Stimulated activated memory B cell treated with anti-CD40 and anti-IgM and Interleukin-4, amounts not matched to agents 10 μg/mL and 1 μg/mL and 100 μg/mL, for 72 hours (primary cell): ENCODE data around the gene LRP2.
"Not testable (repeated sequence)": the region's sequence is repeated elsewhere in the genome, so short reads cannot be mapped to it uniquely, and the experiment has no call there.

Experiments used
- ATAC-seq: fragments of 150-1000 bp; cut with Tn5 transposase; 2 replicates; pipeline ENCODE4 v1.10.0; 2021
- H3K27ac Mint-ChIP-seq: one replicate; pipeline ENCODE4 v1.8.0; 2022; ENCODE audit warnings: mild to moderate bottlenecking, mixed read lengths
- H3K27me3 Mint-ChIP-seq: one replicate; pipeline ENCODE4 v1.8.0; 2022; ENCODE audit warnings: mixed read lengths
- H3K36me3 Mint-ChIP-seq: one replicate; pipeline ENCODE4 v1.8.0; 2022; ENCODE audit warnings: mixed read lengths
- H3K4me1 Mint-ChIP-seq: one replicate; pipeline ENCODE4 v1.8.0; 2022; ENCODE audit warnings: mixed read lengths
- H3K4me3 Mint-ChIP-seq: one replicate; pipeline ENCODE4 v1.8.0; 2022; ENCODE audit warnings: mild to moderate bottlenecking, moderate library complexity, mixed read lengths
- H3K9me3 Mint-ChIP-seq: one replicate; pipeline ENCODE4 v1.8.0; 2022; ENCODE audit warnings: mixed read lengths

Gene LRP2

DNA sequence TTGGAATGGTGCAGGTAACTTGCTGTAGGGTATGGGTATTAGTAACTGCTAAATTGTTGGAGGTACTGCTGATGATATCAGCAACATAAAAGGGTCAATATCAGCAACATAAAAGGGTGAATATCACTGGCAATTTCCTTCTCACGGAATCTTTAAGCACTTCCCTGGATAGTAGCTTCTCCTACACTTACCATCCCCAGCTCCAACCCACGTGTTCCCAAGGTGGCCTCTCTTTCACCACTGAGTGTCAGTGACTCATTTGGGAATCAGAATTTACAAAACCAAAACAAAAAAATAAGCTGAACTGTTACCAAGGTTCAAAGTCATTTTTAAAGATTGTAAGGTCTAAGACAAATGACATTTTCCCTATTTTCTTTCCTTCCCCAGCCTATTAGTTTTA, 70.8 kb downstream of the LRP2 start:
- no peaks in the 10 kb centered on the region for H3K4me1 Mint-ChIP-seq
- no peak for ATAC-seq
- no peaks in the 10 kb centered on the region for H3K27me3 Mint-ChIP-seq
- no peaks in the 10 kb centered on the region for H3K9me3 Mint-ChIP-seq
- H3K36me3 Mint-ChIP-seq, result no peaks in the 10 kb centered on the region
- H3K4me3 Mint-ChIP-seq, result no peak overlapping the region
- H3K27ac Mint-ChIP-seq, result no peak overlapping the region

DNA sequence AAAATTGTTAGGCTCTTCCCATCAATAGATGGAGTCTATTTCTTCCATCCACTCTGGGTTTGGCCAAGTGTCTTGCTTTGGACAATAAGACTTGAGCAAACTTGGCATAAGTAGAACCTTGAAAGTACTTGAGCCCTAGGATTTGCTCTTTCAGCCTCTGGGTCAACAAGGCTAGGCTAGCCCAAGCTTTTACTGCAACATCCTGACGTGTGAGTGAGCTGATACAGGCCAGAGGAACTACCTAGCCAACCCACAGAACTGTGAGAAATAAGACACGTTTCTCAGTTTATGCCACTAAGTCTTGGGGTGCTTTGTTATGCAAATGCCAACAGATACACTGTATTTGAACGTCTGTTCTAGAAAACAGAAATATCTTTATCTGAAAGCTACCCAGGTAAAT, 71.9 kb downstream of the LRP2 start:
- ATAC-seq, result no peak
- no peaks in the 10 kb centered on the region for H3K9me3 Mint-ChIP-seq
- no peaks in the 10 kb centered on the region for H3K4me1 Mint-ChIP-seq
- no peaks in the 10 kb centered on the region for H3K27me3 Mint-ChIP-seq
- no peaks in the 10 kb centered on the region for H3K36me3 Mint-ChIP-seq
- H3K4me3 Mint-ChIP-seq, result no peak overlapping the region
- H3K27ac Mint-ChIP-seq, result no peak overlapping the region

GRCh38 chr2:169287666-169288065, 74.7 kb downstream of the LRP2 start:
- no peaks in the 10 kb centered on the region for H3K36me3 Mint-ChIP-seq
- no peak for ATAC-seq
- H3K4me1 Mint-ChIP-seq, result no peaks in the 10 kb centered on the region
- no peak overlapping the region for H3K27ac Mint-ChIP-seq
- H3K9me3 Mint-ChIP-seq, result no peaks in the 10 kb centered on the region
- no peak overlapping the region for H3K4me3 Mint-ChIP-seq
- H3K27me3 Mint-ChIP-seq, result no peaks in the 10 kb centered on the region

- no peak overlapping the region for H3K27ac Mint-ChIP-seq
- H3K36me3 Mint-ChIP-seq, result no peaks in the 10 kb centered on the region
- no peaks in the 10 kb centered on the region for H3K9me3 Mint-ChIP-seq
- no peak for ATAC-seq
- H3K4me3 Mint-ChIP-seq, result no peak overlapping the region
- no peaks in the 10 kb centered on the region for H3K27me3 Mint-ChIP-seq
- H3K4me1 Mint-ChIP-seq, result no peaks in the 10 kb centered on the region
Measured at GRCh38 chr2:169286624-169287231, 75.6 kb downstream of the LRP2 start.

DNA sequence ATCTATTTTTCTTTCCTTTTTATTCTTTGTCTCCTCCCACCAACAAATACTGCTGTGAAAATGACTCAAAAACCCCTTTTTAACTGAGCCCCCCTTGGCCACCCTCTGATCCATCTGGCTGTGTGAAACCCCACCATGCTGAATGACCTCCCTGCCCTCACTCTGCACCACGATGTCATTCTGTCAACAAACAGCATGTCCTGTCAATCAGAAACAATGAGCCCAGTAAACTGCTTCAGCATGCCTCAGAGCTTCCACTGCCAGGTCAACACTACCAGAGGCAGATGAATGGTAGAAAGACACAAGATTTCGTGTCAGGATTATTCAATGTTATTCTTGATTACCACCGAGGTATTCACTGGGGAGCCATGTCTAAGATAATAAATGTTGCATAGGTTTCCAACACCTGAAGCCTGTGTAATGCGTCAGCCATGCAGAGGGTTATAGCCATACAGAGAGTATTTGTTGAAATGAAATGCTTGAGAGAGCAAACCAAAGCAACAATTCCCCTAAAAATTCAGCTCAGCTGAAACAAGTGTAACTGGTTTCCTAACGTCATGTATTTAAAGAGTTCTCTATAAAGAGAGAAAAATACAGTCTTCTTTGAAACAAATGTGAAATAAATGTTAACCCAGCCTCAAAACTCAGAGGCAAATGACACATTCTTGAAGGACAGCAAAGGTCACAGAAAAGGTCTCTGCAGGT, 76.7 kb downstream of the LRP2 start:
- H3K27ac Mint-ChIP-seq, result no peak overlapping the region
- no peaks in the 10 kb centered on the region for H3K9me3 Mint-ChIP-seq
- H3K4me1 Mint-ChIP-seq, result no peaks in the 10 kb centered on the region
- no peak for ATAC-seq
- H3K27me3 Mint-ChIP-seq, result no peaks in the 10 kb centered on the region
- H3K4me3 Mint-ChIP-seq, result no peak overlapping the region
- no peaks in the 10 kb centered on the region for H3K36me3 Mint-ChIP-seq

DNA sequence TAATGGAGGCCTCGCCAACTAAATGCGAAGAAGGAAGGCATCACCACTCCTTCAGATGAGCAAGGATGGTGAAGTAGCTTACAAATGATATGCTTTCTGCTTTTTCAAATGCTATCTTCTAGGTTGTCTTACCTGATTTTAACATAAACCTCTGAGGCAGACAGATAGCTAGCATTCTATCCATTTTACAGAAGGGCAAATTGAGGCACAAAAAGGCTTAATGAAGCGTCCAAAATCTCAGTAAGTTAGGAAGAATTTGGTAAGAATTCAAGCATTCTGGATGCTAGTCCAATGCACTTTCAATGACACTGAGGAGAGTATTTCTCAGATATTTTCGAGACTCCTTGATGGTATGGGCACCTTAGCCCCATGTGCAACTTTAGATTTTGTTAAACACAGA, 81.8 kb downstream of the LRP2 start:
- H3K27me3 Mint-ChIP-seq, result no peaks in the 10 kb centered on the region
- ATAC-seq, result no peak
- H3K4me1 Mint-ChIP-seq, result no peaks in the 10 kb centered on the region
- no peaks in the 10 kb centered on the region for H3K9me3 Mint-ChIP-seq
- H3K36me3 Mint-ChIP-seq, result no peaks in the 10 kb centered on the region
- H3K27ac Mint-ChIP-seq, result no peak overlapping the region
- no peak overlapping the region for H3K4me3 Mint-ChIP-seq

GRCh38 chr2:169275696-169276444, 86.5 kb downstream of the LRP2 start:
- Mint-ChIP-seq H3K27me3 (no peaks in the 10 kb centered on the region), H3K9me3 (peaks cover 3% of the 10 kb centered on the region), H3K27ac (no peak overlapping the region), H3K4me3 (no peak overlapping the region), H3K36me3 (no peaks in the 10 kb centered on the region), H3K4me1 (no peaks in the 10 kb centered on the region)
- ATAC-seq, result no peak

DNA sequence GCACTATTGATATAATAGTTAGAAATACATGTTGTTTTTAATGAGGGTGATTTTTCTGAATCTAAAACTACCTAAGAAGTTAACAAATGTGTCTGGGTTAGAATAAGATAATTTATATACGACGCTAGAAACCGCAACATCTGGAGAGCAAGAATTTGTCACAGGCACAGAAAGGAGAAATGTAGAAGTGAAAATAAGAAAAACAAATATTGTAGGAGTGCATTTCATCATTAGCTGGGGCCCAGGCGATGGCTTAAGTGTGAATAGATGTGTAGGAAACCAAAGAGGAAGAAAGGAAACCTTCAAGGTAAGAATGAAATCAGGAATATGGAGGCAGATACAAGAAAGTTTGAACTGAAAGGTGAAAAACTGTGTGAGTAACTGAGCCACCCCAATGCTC, 90.3 kb downstream of the LRP2 start:
- no peak for ATAC-seq
- peaks cover 9% of the 10 kb centered on the region for H3K27me3 Mint-ChIP-seq

DNA sequence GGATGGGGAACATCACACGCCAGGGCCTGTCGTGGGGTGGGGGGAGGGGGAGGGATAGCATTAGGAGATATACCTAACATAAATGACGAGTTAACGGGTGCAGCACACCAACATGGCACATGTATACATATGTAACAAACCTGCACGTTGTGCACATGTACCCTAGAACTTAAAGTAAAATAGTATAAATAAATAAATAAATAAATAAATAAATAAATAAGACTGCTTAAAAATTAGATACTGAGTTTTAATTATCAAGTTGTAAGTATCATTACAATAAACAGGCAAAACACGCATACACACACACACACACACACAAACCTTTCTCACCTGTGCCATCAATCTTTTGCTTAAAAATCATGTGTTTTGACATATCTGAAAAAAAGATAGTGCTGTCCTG, 91.8 kb downstream of the LRP2 start:
- not testable (repeated sequence) for H3K27ac Mint-ChIP-seq

More for the DNA sequence above, 90.3 kb downstream of the LRP2 start:
- Mint-ChIP-seq H3K9me3 (peaks cover 7% of the 10 kb centered on the region), H3K27ac (no peak overlapping the region), H3K36me3 (no peaks in the 10 kb centered on the region), H3K4me3 (no peak overlapping the region), H3K4me1 (no peaks in the 10 kb centered on the region)

DNA sequence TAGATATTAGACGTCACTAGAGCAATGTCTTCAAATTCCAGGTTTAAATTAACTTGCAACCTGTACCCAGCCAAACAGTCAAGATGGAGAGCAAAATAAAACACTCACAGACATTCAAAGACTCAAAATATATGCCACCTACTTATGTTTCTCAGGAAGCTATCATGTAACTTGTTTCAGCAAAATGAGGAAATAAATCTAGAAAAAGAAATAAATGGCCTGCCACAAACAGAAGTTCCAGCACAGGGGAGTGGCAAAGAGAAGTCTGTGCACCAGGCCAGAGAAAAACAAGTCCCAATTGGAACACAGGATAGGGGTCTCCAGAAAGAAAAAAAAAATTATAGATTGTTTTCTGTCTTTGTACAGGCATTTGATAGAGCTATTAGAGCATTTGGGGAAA, 96.7 kb downstream of the LRP2 start:
- Mint-ChIP-seq H3K36me3 (no peaks in the 10 kb centered on the region), H3K27me3 (peaks cover 10% of the 10 kb centered on the region), H3K9me3 (peaks cover 4% of the 10 kb centered on the region), H3K4me3 (no peak overlapping the region), H3K4me1 (no peaks in the 10 kb centered on the region), H3K27ac (no peak overlapping the region)
- ATAC-seq, result no peak

More for the DNA sequence above, 91.8 kb downstream of the LRP2 start:
- H3K27me3 Mint-ChIP-seq, H3K36me3 Mint-ChIP-seq, H3K4me3 Mint-ChIP-seq, H3K9me3 Mint-ChIP-seq, H3K4me1 Mint-ChIP-seq, ATAC-seq: not testable (repeated sequence)

- Mint-ChIP-seq H3K36me3 (no peaks in the 10 kb centered on the region), H3K4me3 (no peak overlapping the region), H3K9me3 (no peaks in the 10 kb centered on the region), H3K27me3 (no peaks in the 10 kb centered on the region), H3K4me1 (no peaks in the 10 kb centered on the region), H3K27ac (no peak overlapping the region)
- no peak for ATAC-seq
Measured at GRCh38 chr2:169260846-169261642, 101.3 kb downstream of the LRP2 start.

DNA sequence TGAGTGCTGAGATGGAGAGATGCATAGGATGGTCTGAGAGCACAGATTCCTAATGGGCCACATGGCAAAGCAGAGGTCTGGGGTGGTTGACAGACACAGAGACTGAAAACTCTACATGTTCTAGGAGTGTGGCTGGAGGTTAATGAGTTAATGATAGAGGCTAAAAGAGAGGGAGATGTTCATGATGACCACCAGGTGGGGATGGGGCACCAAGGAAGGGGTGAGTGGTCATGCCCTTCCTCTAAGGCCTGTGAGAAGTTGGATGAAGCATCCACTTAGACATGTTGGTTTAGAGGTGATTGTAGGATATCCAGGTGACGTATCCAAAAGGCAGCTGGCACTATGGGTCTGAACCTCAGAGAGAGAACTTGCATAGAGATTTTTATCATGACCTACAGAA, 102.1 kb downstream of the LRP2 start:
- H3K9me3 Mint-ChIP-seq, result no peaks in the 10 kb centered on the region
- H3K27me3 Mint-ChIP-seq, result no peaks in the 10 kb centered on the region
- H3K4me3 Mint-ChIP-seq, result no peak overlapping the region
- ATAC-seq, result no peak
- H3K4me1 Mint-ChIP-seq, result no peaks in the 10 kb centered on the region
- H3K27ac Mint-ChIP-seq, result no peak overlapping the region
- no peaks in the 10 kb centered on the region for H3K36me3 Mint-ChIP-seq

DNA sequence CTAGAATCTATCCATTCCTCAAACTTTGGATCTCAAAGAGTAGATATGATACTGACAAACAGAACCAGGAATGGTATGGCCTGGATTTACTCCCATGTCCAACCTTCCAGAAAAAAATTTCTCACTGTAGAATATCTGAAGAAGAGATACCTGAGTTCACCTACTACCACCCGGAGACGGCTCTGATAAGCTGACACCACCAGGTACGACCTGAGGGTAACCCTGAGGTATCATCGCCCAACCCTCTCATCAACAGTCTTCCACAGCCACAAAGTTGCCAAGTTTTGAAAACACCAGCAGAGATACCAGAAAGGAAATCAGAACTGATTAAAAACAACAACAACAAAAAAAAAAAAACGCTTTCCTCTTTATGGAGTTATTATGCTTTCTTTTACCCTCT, 102.9 kb downstream of the LRP2 start:
- no peaks in the 10 kb centered on the region for H3K4me1 Mint-ChIP-seq
- H3K27ac Mint-ChIP-seq, result no peak overlapping the region
- no peaks in the 10 kb centered on the region for H3K36me3 Mint-ChIP-seq
- no peaks in the 10 kb centered on the region for H3K27me3 Mint-ChIP-seq
- no peaks in the 10 kb centered on the region for H3K9me3 Mint-ChIP-seq
- ATAC-seq, result no peak
- no peak overlapping the region for H3K4me3 Mint-ChIP-seq

DNA sequence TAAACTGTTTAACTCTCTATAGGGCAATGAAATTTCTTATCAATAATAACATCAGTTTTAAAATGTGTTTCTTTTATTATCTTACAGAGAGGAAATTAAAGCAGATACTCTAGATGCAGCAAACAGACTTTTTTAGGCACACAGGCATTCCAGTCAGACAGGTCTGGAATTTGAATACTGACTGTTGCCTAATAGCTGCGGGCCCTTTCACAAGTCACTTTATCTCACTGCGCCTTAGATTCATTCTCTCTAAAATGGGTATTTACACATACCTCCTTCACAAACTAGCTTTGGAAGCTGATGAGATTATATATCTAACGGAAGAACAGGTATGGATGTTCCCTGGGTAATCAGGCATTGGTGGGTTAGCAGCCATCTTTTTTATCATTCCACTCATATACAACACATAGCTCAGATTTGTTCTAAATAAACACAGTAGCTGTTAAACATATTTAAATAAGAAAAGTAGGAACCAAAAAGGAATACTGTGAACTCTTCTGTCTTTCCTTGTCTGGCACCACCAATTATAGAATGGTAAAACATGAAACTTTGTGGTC, 104.2 kb downstream of the LRP2 start:
- Mint-ChIP-seq H3K27ac (no peak overlapping the region), H3K4me3 (no peak overlapping the region), H3K27me3 (no peaks in the 10 kb centered on the region), H3K4me1 (no peaks in the 10 kb centered on the region), H3K9me3 (no peaks in the 10 kb centered on the region), H3K36me3 (no peaks in the 10 kb centered on the region)
- no peak for ATAC-seq

DNA sequence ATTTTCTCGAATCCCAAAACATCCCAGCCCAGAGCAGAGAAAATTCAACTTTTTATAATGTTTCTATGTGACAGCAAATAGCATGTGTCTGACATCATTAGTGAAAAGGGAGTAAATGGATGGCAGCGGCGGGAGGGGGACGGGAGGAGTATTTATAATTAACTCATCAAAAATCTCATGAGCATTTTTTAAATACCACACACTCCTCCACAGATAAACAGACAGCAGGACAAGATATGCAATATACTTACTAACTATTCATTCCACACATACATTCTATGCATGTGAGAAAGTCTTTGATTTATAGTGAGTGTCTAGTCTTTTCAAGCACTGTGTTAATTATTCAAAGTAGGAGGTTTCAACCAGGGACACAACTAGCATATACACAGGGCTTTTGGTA, 107.6 kb downstream of the LRP2 start:
- Mint-ChIP-seq H3K4me1 (no peaks in the 10 kb centered on the region), H3K9me3 (no peaks in the 10 kb centered on the region), H3K27ac (no peak overlapping the region), H3K4me3 (no peak overlapping the region), H3K27me3 (no peaks in the 10 kb centered on the region), H3K36me3 (no peaks in the 10 kb centered on the region)
- ATAC-seq, result no peak
